Esophagus squamous epithelium (tissue), 4 donors: ENCODE results near the gene HLA-DOA.

Experiments
- POLR2A ChIP-seq, 4 donors: fragments of 450-650 bp; IDR thresholded peaks; one replicate each; pipeline ENCODE4 v1.6.1; 2017; ENCODE audit warnings: antibody characterized with exemption in 4 of 4, mild to moderate bottlenecking in 4 of 4, moderate library complexity in 3 of 4
- TF ChIP-seq, protein P1 (sequence below), 6 experiments: fragments of 450-650 bp in 4 of 6; fragments of 200-600 bp in 2 of 6; sonication (generic) in 2 of 6; IDR thresholded peaks; one replicate each; pipeline ENCODE4 v1.5.1; 2016 to 2019; ENCODE audit warnings: antibody characterized with exemption in 6 of 6, mild to moderate bottlenecking in 4 of 6, moderate library complexity in 4 of 6

- TF ChIP-seq, protein P1, sequence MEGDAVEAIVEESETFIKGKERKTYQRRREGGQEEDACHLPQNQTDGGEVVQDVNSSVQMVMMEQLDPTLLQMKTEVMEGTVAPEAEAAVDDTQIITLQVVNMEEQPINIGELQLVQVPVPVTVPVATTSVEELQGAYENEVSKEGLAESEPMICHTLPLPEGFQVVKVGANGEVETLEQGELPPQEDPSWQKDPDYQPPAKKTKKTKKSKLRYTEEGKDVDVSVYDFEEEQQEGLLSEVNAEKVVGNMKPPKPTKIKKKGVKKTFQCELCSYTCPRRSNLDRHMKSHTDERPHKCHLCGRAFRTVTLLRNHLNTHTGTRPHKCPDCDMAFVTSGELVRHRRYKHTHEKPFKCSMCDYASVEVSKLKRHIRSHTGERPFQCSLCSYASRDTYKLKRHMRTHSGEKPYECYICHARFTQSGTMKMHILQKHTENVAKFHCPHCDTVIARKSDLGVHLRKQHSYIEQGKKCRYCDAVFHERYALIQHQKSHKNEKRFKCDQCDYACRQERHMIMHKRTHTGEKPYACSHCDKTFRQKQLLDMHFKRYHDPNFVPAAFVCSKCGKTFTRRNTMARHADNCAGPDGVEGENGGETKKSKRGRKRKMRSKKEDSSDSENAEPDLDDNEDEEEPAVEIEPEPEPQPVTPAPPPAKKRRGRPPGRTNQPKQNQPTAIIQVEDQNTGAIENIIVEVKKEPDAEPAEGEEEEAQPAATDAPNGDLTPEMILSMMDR (IDR thresholded peaks at IDR 0.05) = no peak
- no peak for TF ChIP-seq POLR2A (IDR thresholded peaks at IDR 0.05)
These were observed 53.2 kb downstream of the HLA-DOA start for GRCh38 chr6:32956176-32956575.
